HG02870 (cell line): ENCODE results near the gene RAD54L.
A peak's percentile ranks its signal among the peaks of the same experiment; 100 is the strongest.
"Not testable (repeated sequence)": the region's sequence is repeated elsewhere in the genome, so short reads cannot be mapped to it uniquely, and the experiment has no call there.

ENCODE experiments used
- ATAC-seq: cut with Tn5 transposase; IDR thresholded peaks from one replicate; pipeline ENCODE4 v1.9.1; 2021; ENCODE audit warnings: mild to moderate bottlenecking, moderate library complexity; ENCODE audit not compliant: unreplicated experiment

The RAD54L gene

GRCh38 chr1:46238865-46239264 is 8.7 kb upstream of the RAD54L start:
- ATAC-seq: not testable (repeated sequence)

- not testable (repeated sequence) for ATAC-seq
These were observed 5.8 kb upstream of the RAD54L start for GRCh38 chr1:46241733-46242132.

- no peak for ATAC-seq
These were observed 4.6 kb upstream of the RAD54L start for GRCh38 chr1:46242918-46243317.

GRCh38 chr1:46243831-46244230 is 3.7 kb upstream of the RAD54L start:
- not testable (repeated sequence) for ATAC-seq

GRCh38 chr1:46244656-46245371 is 2.7 kb upstream of the RAD54L start:
- no peak for ATAC-seq

- ATAC-seq: not testable (repeated sequence)
These were observed 1.4 kb upstream of the RAD54L start for GRCh38 chr1:46246136-46246535.

- peak; percentile 43 for ATAC-seq
These were observed 771 bp upstream of the RAD54L start for GRCh38 chr1:46246548-46247435.

- ATAC-seq: no peak
These were observed 758 bp downstream of the RAD54L start for GRCh38 chr1:46248122-46248920.

GRCh38 chr1:46254668-46255067 is 7.1 kb downstream of the RAD54L start:
- ATAC-seq: no peak

GRCh38 chr1:46256523-46256922 is 9.0 kb downstream of the RAD54L start:
- no peak for ATAC-seq

- ATAC-seq: no peak
These were observed 14.9 kb downstream of the RAD54L start for GRCh38 chr1:46262508-46262907.

- no peak for ATAC-seq
These were observed 15.6 kb downstream of the RAD54L start for GRCh38 chr1:46263146-46263545.

- ATAC-seq: no peak
These were observed 21.0 kb downstream of the RAD54L start for GRCh38 chr1:46268578-46268977.

- no peak for ATAC-seq
These were observed 26.9 kb downstream of the RAD54L start for GRCh38 chr1:46274225-46275029.

- ATAC-seq: no peak
These were observed 27.4 kb downstream of the RAD54L start for GRCh38 chr1:46275030-46275337.

GRCh38 chr1:46277658-46278373 is 30.3 kb downstream of the RAD54L start:
- no peak for ATAC-seq

- no peak for ATAC-seq
These were observed 31.2 kb downstream of the RAD54L start for GRCh38 chr1:46278807-46279206.

GRCh38 chr1:46280092-46280491 is 32.5 kb downstream of the RAD54L start:
- ATAC-seq: no peak

GRCh38 chr1:46281021-46281420 is 33.5 kb downstream of the RAD54L start:
- ATAC-seq: no peak

- no peak for ATAC-seq
These were observed 36.5 kb downstream of the RAD54L start for GRCh38 chr1:46284058-46284457.
